ENCODE data around the gene AGAP4.
"Not testable (repeated sequence)": the region's sequence is repeated elsewhere in the genome, so short reads cannot be mapped to it uniquely, and the experiment has no call there.

DNA sequence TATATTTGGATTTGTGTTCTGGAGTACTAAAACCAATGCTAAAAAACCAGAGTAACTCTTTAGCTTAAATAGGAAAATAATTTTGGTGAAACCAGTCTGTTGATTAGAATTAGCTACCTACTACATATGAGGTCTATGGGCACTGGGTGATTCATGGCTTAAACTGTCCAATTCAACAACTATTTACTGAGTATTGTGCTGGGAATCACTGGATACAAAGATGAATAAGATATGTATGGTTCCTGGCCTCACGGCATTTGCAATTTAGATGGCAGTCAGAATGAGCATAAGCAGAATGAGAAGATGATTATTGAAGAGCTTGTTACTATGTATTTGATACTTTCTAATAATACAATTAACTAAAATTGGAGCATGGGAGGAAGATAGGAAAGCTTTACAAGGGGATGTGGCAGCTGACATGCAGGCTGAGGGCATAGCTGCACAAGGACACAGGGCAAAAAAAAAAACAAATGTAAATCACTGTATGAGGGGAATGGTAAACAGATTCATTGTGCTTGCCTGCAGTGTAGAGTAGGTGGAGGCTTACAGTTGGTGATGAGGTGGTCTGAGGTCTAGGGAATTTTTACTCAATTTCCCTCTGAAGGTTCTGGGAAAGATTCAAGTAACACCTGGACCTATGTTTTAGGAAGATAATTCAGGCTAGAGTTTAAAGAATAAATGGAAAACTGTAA lies 42.4 kb upstream of the AGAP4 start:
- TF ChIP-seq, protein P1, sequence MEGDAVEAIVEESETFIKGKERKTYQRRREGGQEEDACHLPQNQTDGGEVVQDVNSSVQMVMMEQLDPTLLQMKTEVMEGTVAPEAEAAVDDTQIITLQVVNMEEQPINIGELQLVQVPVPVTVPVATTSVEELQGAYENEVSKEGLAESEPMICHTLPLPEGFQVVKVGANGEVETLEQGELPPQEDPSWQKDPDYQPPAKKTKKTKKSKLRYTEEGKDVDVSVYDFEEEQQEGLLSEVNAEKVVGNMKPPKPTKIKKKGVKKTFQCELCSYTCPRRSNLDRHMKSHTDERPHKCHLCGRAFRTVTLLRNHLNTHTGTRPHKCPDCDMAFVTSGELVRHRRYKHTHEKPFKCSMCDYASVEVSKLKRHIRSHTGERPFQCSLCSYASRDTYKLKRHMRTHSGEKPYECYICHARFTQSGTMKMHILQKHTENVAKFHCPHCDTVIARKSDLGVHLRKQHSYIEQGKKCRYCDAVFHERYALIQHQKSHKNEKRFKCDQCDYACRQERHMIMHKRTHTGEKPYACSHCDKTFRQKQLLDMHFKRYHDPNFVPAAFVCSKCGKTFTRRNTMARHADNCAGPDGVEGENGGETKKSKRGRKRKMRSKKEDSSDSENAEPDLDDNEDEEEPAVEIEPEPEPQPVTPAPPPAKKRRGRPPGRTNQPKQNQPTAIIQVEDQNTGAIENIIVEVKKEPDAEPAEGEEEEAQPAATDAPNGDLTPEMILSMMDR (IDR thresholded peaks at IDR 0.05): not testable (repeated sequence)
- TF ChIP-seq, protein P2, sequence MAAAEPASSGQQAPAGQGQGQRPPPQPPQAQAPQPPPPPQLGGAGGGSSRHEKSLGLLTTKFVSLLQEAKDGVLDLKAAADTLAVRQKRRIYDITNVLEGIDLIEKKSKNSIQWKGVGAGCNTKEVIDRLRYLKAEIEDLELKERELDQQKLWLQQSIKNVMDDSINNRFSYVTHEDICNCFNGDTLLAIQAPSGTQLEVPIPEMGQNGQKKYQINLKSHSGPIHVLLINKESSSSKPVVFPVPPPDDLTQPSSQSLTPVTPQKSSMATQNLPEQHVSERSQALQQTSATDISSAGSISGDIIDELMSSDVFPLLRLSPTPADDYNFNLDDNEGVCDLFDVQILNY (CRISPR knock-in tag; IDR thresholded peaks at IDR 0.05): not testable (repeated sequence)
- TF ChIP-seq SMAD3 (CRISPR knock-in tag; IDR thresholded peaks at IDR 0.05; ENCODE audit: borderline replicate concordance); ZNF232 (CRISPR knock-in tag; IDR thresholded peaks at IDR 0.05); NFYB (CRISPR knock-in tag; conservative IDR thresholded peaks at IDR 0.05; ENCODE audit: low read depth); ATF1 (CRISPR knock-in tag; IDR thresholded peaks at IDR 0.05); TEAD4 (CRISPR knock-in tag; IDR thresholded peaks at IDR 0.05); SP1 (CRISPR knock-in tag; conservative IDR thresholded peaks at IDR 0.05); NR3C1 (CRISPR knock-in tag; conservative IDR thresholded peaks at IDR 0.05; ENCODE audit: low read depth): not testable (repeated sequence)
- TF ChIP-seq, protein P3, sequence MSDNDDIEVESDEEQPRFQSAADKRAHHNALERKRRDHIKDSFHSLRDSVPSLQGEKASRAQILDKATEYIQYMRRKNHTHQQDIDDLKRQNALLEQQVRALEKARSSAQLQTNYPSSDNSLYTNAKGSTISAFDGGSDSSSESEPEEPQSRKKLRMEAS (CRISPR knock-in tag; IDR thresholded peaks at IDR 0.05): not testable (repeated sequence)
- TF ChIP-seq, protein P4, sequence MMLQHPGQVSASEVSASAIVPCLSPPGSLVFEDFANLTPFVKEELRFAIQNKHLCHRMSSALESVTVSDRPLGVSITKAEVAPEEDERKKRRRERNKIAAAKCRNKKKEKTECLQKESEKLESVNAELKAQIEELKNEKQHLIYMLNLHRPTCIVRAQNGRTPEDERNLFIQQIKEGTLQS (CRISPR knock-in tag; conservative IDR thresholded peaks at IDR 0.05): not testable (repeated sequence)
- TF ChIP-seq, protein P5, sequence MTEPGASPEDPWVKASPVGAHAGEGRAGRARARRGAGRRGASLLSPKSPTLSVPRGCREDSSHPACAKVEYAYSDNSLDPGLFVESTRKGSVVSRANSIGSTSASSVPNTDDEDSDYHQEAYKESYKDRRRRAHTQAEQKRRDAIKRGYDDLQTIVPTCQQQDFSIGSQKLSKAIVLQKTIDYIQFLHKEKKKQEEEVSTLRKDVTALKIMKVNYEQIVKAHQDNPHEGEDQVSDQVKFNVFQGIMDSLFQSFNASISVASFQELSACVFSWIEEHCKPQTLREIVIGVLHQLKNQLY (CRISPR knock-in tag; IDR thresholded peaks at IDR 0.05): not testable (repeated sequence)
- TF ChIP-seq, protein P6, sequence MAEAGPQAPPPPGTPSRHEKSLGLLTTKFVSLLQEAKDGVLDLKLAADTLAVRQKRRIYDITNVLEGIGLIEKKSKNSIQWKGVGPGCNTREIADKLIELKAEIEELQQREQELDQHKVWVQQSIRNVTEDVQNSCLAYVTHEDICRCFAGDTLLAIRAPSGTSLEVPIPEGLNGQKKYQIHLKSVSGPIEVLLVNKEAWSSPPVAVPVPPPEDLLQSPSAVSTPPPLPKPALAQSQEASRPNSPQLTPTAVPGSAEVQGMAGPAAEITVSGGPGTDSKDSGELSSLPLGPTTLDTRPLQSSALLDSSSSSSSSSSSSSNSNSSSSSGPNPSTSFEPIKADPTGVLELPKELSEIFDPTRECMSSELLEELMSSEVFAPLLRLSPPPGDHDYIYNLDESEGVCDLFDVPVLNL (CRISPR knock-in tag; IDR thresholded peaks at IDR 0.05; ENCODE audit: borderline replicate concordance, low read depth): not testable (repeated sequence)
- TF ChIP-seq, protein P7, sequence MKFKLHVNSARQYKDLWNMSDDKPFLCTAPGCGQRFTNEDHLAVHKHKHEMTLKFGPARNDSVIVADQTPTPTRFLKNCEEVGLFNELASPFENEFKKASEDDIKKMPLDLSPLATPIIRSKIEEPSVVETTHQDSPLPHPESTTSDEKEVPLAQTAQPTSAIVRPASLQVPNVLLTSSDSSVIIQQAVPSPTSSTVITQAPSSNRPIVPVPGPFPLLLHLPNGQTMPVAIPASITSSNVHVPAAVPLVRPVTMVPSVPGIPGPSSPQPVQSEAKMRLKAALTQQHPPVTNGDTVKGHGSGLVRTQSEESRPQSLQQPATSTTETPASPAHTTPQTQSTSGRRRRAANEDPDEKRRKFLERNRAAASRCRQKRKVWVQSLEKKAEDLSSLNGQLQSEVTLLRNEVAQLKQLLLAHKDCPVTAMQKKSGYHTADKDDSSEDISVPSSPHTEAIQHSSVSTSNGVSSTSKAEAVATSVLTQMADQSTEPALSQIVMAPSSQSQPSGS (CRISPR knock-in tag; IDR thresholded peaks at IDR 0.05; ENCODE audit: borderline replicate concordance, low read depth): not testable (repeated sequence)
